Measurements from ENCODE around the gene FAM221B. TPM values are rescaled to one million over a fixed set of nuclear protein-coding genes. Genes with fewer than 3 reads are reported as not detected.

Gene FAM221B
- polyA plus RNA-seq, 1 donor from 2014 or later, result 0.09 TPM

DNA sequence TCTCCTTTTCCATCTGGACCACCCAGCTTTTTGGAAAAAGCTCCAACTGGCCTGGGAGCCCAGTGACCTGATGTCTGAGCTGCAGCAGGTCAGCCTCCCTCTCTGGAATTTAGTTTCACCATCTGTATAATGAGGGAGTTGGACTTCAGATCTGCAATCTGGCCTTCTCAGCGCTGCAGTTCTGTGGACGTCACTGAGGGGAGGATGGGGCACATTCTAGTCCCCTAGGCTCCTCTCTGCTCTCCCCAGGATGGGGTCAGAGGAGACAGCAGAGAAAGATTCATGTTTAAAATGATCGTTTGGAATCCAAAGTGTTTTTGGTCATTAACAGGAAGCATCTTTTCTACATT is 31.4 kb upstream of the FAM221B start:
- H4K20me1 ChIP-seq (ENCODE audit: insufficient read depth), result no peaks in the 10 kb centered on the region
- TF ChIP-seq RAD21 (conservative IDR thresholded peaks at IDR 0.05) (no peak), EZH2 (IDR thresholded peaks at IDR 0.05; ENCODE audit: borderline replicate concordance, insufficient read depth, low read length, poor library complexity, severe bottlenecking) (no peak), SMC3 (conservative IDR thresholded peaks at IDR 0.05; ENCODE audit: poor library complexity) (no peak), MXI1 (conservative IDR thresholded peaks at IDR 0.05; ENCODE audit: poor library complexity, severe bottlenecking) (no peak), EP300 (conservative IDR thresholded peaks at IDR 0.05; ENCODE audit: poor library complexity, severe bottlenecking) (no peak), CTCF (IDR thresholded peaks at IDR 0.05; ENCODE audit: poor library complexity, severe bottlenecking) (no peak), POLR2AphosphoS5 (IDR thresholded peaks at IDR 0.05) (no peak), TAF1 (IDR thresholded peaks at IDR 0.05; ENCODE audit: low read depth) (no peak)
- TF ChIP-seq, protein P1, sequence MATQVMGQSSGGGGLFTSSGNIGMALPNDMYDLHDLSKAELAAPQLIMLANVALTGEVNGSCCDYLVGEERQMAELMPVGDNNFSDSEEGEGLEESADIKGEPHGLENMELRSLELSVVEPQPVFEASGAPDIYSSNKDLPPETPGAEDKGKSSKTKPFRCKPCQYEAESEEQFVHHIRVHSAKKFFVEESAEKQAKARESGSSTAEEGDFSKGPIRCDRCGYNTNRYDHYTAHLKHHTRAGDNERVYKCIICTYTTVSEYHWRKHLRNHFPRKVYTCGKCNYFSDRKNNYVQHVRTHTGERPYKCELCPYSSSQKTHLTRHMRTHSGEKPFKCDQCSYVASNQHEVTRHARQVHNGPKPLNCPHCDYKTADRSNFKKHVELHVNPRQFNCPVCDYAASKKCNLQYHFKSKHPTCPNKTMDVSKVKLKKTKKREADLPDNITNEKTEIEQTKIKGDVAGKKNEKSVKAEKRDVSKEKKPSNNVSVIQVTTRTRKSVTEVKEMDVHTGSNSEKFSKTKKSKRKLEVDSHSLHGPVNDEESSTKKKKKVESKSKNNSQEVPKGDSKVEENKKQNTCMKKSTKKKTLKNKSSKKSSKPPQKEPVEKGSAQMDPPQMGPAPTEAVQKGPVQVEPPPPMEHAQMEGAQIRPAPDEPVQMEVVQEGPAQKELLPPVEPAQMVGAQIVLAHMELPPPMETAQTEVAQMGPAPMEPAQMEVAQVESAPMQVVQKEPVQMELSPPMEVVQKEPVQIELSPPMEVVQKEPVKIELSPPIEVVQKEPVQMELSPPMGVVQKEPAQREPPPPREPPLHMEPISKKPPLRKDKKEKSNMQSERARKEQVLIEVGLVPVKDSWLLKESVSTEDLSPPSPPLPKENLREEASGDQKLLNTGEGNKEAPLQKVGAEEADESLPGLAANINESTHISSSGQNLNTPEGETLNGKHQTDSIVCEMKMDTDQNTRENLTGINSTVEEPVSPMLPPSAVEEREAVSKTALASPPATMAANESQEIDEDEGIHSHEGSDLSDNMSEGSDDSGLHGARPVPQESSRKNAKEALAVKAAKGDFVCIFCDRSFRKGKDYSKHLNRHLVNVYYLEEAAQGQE (IDR thresholded peaks at IDR 0.05; ENCODE audit: borderline replicate concordance), result no peak

DNA sequence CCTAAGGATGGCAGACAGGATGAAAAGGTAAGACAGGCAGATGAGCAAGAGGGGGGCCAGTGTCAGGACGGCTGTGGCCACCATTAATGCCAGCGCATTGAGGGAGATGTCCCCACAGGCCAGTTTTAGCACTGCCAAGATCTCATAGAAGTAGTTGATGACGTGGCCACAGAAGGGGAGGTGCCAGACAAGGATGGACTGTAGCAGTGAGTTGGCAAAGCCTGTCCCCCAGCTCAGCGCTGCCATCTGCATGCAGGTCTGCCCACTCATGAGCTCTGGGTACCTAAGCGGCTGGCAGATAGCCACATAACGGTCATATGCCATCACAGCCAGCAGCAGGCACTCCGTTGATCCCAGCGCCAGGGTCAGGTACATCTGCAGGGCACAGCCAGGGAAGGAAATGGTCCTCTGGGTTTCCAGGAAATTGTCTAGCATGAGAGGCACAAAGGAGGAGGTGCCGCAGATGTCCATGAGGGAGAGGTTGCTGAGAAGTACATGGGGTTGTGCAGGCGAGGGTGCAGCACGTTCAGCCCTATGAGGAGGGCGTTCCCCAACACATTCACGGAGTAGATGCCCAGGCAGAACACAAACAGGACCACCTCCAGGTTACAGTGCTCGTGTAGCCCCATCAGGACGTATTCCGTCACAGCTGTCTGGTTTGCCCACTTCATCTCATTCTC is 30.9 kb upstream of the FAM221B start:
- Histone ChIP-seq H3K4me2 (ENCODE audit: low read length) (no peak overlapping the region), H3K27me3 (ENCODE audit: insufficient read depth, low read depth, low read length) (no peaks in the 10 kb centered on the region), H3K79me2 (replicated peaks; ENCODE audit: insufficient read depth, low read length) (no peaks in the 10 kb centered on the region), H3K9me3 (ENCODE audit: low read length) (no peaks in the 10 kb centered on the region), H3K36me3 (ENCODE audit: insufficient read depth, low read length) (no peaks in the 10 kb centered on the region), H3K27ac (ENCODE audit: low read length) (no peak overlapping the region), H3K9me2 (ENCODE audit: insufficient read depth, low read length) (no peaks in the 10 kb centered on the region), H4K20me1 (ENCODE audit: insufficient read depth) (no peaks in the 10 kb centered on the region), H2AFZ (ENCODE audit: low read depth, low read length) (no peak overlapping the region), H3K9ac (ENCODE audit: low read length) (no peak overlapping the region), H3F3A (ENCODE audit: insufficient read depth, low read length, poor library complexity, severe bottlenecking) (no peaks in the 10 kb centered on the region), H3K4me3 (ENCODE audit: low read length) (no peak overlapping the region)
- TF ChIP-seq EZH2 (IDR thresholded peaks at IDR 0.05; ENCODE audit: borderline replicate concordance, insufficient read depth, low read length, poor library complexity, severe bottlenecking), result no peak
- TF ChIP-seq, protein P1 (IDR thresholded peaks at IDR 0.05; ENCODE audit: borderline replicate concordance), result no peak
- TF ChIP-seq SMC3 (conservative IDR thresholded peaks at IDR 0.05; ENCODE audit: poor library complexity), result no peak
- no peak for TF ChIP-seq TAF1 (IDR thresholded peaks at IDR 0.05; ENCODE audit: low read depth)
- no peak for TF ChIP-seq MXI1 (conservative IDR thresholded peaks at IDR 0.05; ENCODE audit: poor library complexity, severe bottlenecking)
- no peak for TF ChIP-seq POLR2AphosphoS5 (IDR thresholded peaks at IDR 0.05)
- no peak for TF ChIP-seq RAD21 (conservative IDR thresholded peaks at IDR 0.05)
- no peak for TF ChIP-seq CTCF (IDR thresholded peaks at IDR 0.05; ENCODE audit: poor library complexity, severe bottlenecking)
- no peak for TF ChIP-seq EP300 (conservative IDR thresholded peaks at IDR 0.05; ENCODE audit: poor library complexity, severe bottlenecking)

More for the DNA sequence above, 31.4 kb upstream of the FAM221B start:
- H3K27me3 ChIP-seq (ENCODE audit: insufficient read depth, low read depth, low read length), result no peaks in the 10 kb centered on the region
- no peak overlapping the region for H3K4me3 ChIP-seq (ENCODE audit: low read length)
- H3K9me3 ChIP-seq (ENCODE audit: low read length), result no peaks in the 10 kb centered on the region
- no peaks in the 10 kb centered on the region for H3F3A ChIP-seq (ENCODE audit: insufficient read depth, low read length, poor library complexity, severe bottlenecking)
- no peak overlapping the region for H3K4me2 ChIP-seq (ENCODE audit: low read length)
- H3K9me2 ChIP-seq (ENCODE audit: insufficient read depth, low read length), result no peaks in the 10 kb centered on the region
- no peaks in the 10 kb centered on the region for H3K79me2 ChIP-seq (replicated peaks; ENCODE audit: insufficient read depth, low read length)
- H3K27ac ChIP-seq (ENCODE audit: low read length), result no peak overlapping the region
- H3K36me3 ChIP-seq (ENCODE audit: insufficient read depth, low read length), result no peaks in the 10 kb centered on the region
- H2AFZ ChIP-seq (ENCODE audit: low read depth, low read length), result no peak overlapping the region
- no peak overlapping the region for H3K9ac ChIP-seq (ENCODE audit: low read length)

Measured in neural cell (in vitro differentiated cells).